H9 (cell line): ENCODE data around the gene WNK3. TPM values are rescaled to one million over a fixed set of nuclear protein-coding genes. Genes with fewer than 3 reads are reported as not detected.

Experiments used
- DNase-seq: peaks from one replicate; pipeline ENCODE4 v3.0.0-alpha.2; 2017
- H2AFZ ChIP-seq: one replicate; pipeline ENCODE4 v1.6.1; 2013; ENCODE audit warnings: mild to moderate bottlenecking, low read length, control low read depth, moderate library complexity
- H2AK5ac ChIP-seq: 2 replicates; pipeline ENCODE4 v1.6.1; 2013; ENCODE audit warnings: low read length, control low read depth, mixed read lengths; ENCODE audit not compliant: insufficient read length
- H2BK120ac ChIP-seq: one replicate; pipeline ENCODE4 v1.6.1; 2013; ENCODE audit warnings: low read depth, mild to moderate bottlenecking, low read length, control low read depth, inconsistent platforms; ENCODE audit not compliant: poor library complexity, severe bottlenecking
- H2BK12ac ChIP-seq: 2 replicates; pipeline ENCODE4 v1.6.1; 2013; ENCODE audit warnings: low read length, control low read depth, mixed read lengths, low read depth; ENCODE audit not compliant: insufficient read length
- H2BK15ac ChIP-seq: 2 replicates; pipeline ENCODE4 v1.6.1; 2013; ENCODE audit warnings: low read depth, low read length, control low read depth
- H2BK20ac ChIP-seq: one replicate; pipeline ENCODE4 v1.6.1; 2013; ENCODE audit warnings: low read depth, mild to moderate bottlenecking, low read length, control low read depth, inconsistent platforms; ENCODE audit not compliant: poor library complexity, severe bottlenecking
- H2BK5ac ChIP-seq: 2 replicates; pipeline ENCODE4 v1.6.1; 2013; ENCODE audit warnings: low read length, control low read depth, mixed read lengths; ENCODE audit not compliant: insufficient read length
- H3K14ac ChIP-seq: 2 replicates; pipeline ENCODE4 v1.6.1; 2013; ENCODE audit warnings: low read length, control low read depth; ENCODE audit not compliant: insufficient read depth
- H3K18ac ChIP-seq: 2 replicates; pipeline ENCODE4 v1.6.1; 2013; ENCODE audit warnings: low read depth, mild to moderate bottlenecking, mixed read lengths, low read length, control low read depth; ENCODE audit not compliant: insufficient read length
- H3K23ac ChIP-seq: 2 replicates; pipeline ENCODE4 v1.6.1; 2013; ENCODE audit warnings: low read length, control low read depth, mixed read lengths, low read depth; ENCODE audit not compliant: insufficient read length
- H3K23me2 ChIP-seq: 2 replicates; pipeline ENCODE4 v1.6.1; 2013; ENCODE audit warnings: low read depth, mild to moderate bottlenecking, mixed read lengths, low read length, control low read depth; ENCODE audit not compliant: insufficient read length, poor library complexity, severe bottlenecking
- H3K27ac ChIP-seq: 2 replicates; pipeline ENCODE4 v1.5.1; 2013; ENCODE audit warnings: low read length, control low read depth, mixed read lengths, low read depth; ENCODE audit not compliant: insufficient read length
- H3K27me3 ChIP-seq: 2 replicates; pipeline ENCODE4 v1.6.1; 2013; ENCODE audit warnings: low read length, control low read depth, inconsistent platforms; ENCODE audit not compliant: insufficient read depth
- H3K4ac ChIP-seq: 2 replicates; pipeline ENCODE4 v1.6.1; 2013; ENCODE audit warnings: low read depth, mild to moderate bottlenecking, control low read depth, inconsistent platforms, low read length, moderate library complexity
- H3K4me1 ChIP-seq: 2 replicates; pipeline ENCODE4 v1.6.1; 2013; ENCODE audit warnings: low read length, control low read depth, inconsistent platforms; ENCODE audit not compliant: insufficient read depth
- H3K4me2 ChIP-seq: 2 replicates; pipeline ENCODE4 v1.6.1; 2013; ENCODE audit warnings: low read length, control low read depth, mixed read lengths; ENCODE audit not compliant: insufficient read length, insufficient read depth
- H3K56ac ChIP-seq: 2 replicates; pipeline ENCODE4 v1.6.1; 2013; ENCODE audit warnings: low read depth, mild to moderate bottlenecking, mixed read lengths, low read length, control low read depth; ENCODE audit not compliant: insufficient read length
- H3K79me1 ChIP-seq: 2 replicates; pipeline ENCODE4 v1.6.1; 2013; ENCODE audit warnings: low read depth, mild to moderate bottlenecking, moderate library complexity, low read length, control low read depth, inconsistent platforms; ENCODE audit not compliant: insufficient read depth, poor library complexity, severe bottlenecking
- H3K79me2 ChIP-seq: 2 replicates; pipeline ENCODE4 v1.6.1; 2013; ENCODE audit warnings: low read length, control low read depth, inconsistent platforms; ENCODE audit not compliant: insufficient read depth
- H3K9ac ChIP-seq: 2 replicates; pipeline ENCODE4 v1.6.1; 2013; ENCODE audit warnings: low read length, control low read depth, mixed read lengths; ENCODE audit not compliant: insufficient read length; ENCODE audit errors: extremely low read depth
- H3K9me3 ChIP-seq: one replicate; pipeline ENCODE4 v1.6.1; 2013; ENCODE audit warnings: low read depth, low read length, inconsistent platforms; ENCODE audit not compliant: control insufficient read depth
- H3T11ph ChIP-seq: one replicate; pipeline ENCODE4 v1.6.1; 2013; ENCODE audit warnings: mild to moderate bottlenecking, low read length, control low read depth, inconsistent platforms
- H4K20me1 ChIP-seq: one replicate; pipeline ENCODE4 v1.6.1; 2013; ENCODE audit not compliant: control insufficient read depth, insufficient read length, insufficient read depth
- H4K5ac ChIP-seq: 2 replicates; pipeline ENCODE4 v1.6.1; 2013; ENCODE audit warnings: low read depth, mild to moderate bottlenecking, mixed read lengths, low read length, control low read depth; ENCODE audit not compliant: insufficient read length
- H4K8ac ChIP-seq: replicated peaks from 2 replicates; pipeline ENCODE4 v1.6.1; 2013; ENCODE audit warnings: low read length, control low read depth, mixed read lengths, low read depth; ENCODE audit not compliant: insufficient read length
- H4K91ac ChIP-seq: 2 replicates; pipeline ENCODE4 v1.6.1; 2013; ENCODE audit warnings: low read depth, mild to moderate bottlenecking, moderate library complexity, mixed read lengths, low read length, control low read depth; ENCODE audit not compliant: insufficient read length
- H3K27ac Mint-ChIP-seq, 3 experiments: 2 replicates in 2 of 3; 3 replicates in 1 of 3; pipeline ENCODE4 v1.8.0; 2020 to 2021; ENCODE audit warnings: mixed read lengths in 3 of 3, mild to moderate bottlenecking in 1 of 3, moderate library complexity in 1 of 3
- H3K27me3 Mint-ChIP-seq: 2 replicates; pipeline ENCODE4 v1.8.0; 2021; ENCODE audit warnings: low read depth, mild to moderate bottlenecking, moderate library complexity, mixed read lengths
- H3K36me3 Mint-ChIP-seq, 3 experiments: 2 replicates in 2 of 3; 3 replicates in 1 of 3; pipeline ENCODE4 v1.8.0; 2020 to 2021; ENCODE audit warnings: low read depth in 3 of 3, mixed read lengths in 3 of 3; ENCODE audit not compliant: insufficient read depth in 1 of 3
- H3K4me1 Mint-ChIP-seq, 2 experiments: 2 replicates each; pipeline ENCODE4 v1.8.0; 2020; ENCODE audit warnings: mixed read lengths in 2 of 2
- H3K4me3 Mint-ChIP-seq, 2 experiments: 2 replicates in 1 of 2; 3 replicates in 1 of 2; pipeline ENCODE4 v1.8.0; 2020 to 2021; ENCODE audit warnings: mild to moderate bottlenecking in 2 of 2, mixed read lengths in 2 of 2, moderate library complexity in 1 of 2
- H3K9me3 Mint-ChIP-seq, 2 experiments: 2 replicates in 1 of 2; 3 replicates in 1 of 2; pipeline ENCODE4 v1.8.0; 2020; ENCODE audit warnings: mild to moderate bottlenecking in 2 of 2, mixed read lengths in 2 of 2, moderate library complexity in 1 of 2
- WGBS: extraction: QIAGEN DNeasy Blood & Tissue Kit; methylation state at CpG from one replicate; pipeline ENCODE4 v1.1.7; 2013; ENCODE audit warnings: missing lambda C conversion rate, low lambda C conversion rate, mixed read lengths; ENCODE audit not compliant: insufficient read length; ENCODE audit errors: extremely low coverage; 5-methylcytosine and 5-hydroxymethylcytosine counted together
- total RNA-seq: library from RNA; stranded (reverse); gene quantifications from 2 replicates; pipeline ENCODE4 v1.2.1, GENCODE V29; 2021
- TF ChIP-seq, protein P1 (sequence below): fragments of 200-600 bp; sonication (generic); conservative IDR thresholded peaks from 3 replicates; pipeline ENCODE4 v1.8.0; 2021; ENCODE audit warnings: antibody characterized with exemption, mild to moderate bottlenecking

Gene WNK3
- total RNA-seq, 1 experiment from 2014 or later, result 22.8 TPM

DNA sequence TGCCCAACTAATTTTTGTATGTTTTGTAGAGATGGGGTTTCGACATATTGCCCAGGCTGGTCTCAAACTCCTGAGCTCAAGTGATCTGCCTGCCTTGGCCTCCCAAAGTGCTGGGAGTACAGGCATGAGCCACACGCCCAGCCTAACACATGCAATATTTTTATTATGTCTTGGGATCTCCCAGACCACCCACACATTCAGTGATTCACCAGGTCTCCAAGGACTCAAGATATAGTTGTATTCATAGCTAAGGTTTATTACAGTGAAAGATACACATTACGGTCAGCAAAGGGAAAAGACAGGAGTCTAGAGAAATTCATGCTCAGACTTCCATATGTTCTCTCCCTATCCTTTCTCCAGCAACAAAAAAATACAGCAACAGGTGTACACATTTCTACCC, 149.3 kb downstream of the WNK3 start:
- Histone ChIP-seq H4K5ac (no peak overlapping the region), H2BK15ac (no peak overlapping the region), H3K23ac (no peak overlapping the region), H2BK20ac (no peak overlapping the region), H2BK120ac (no peak overlapping the region), H3K4me1 (no peaks in the 10 kb centered on the region), H3K23me2 (no peaks in the 10 kb centered on the region), H4K91ac (no peak overlapping the region), H3K9ac (no peak overlapping the region), H3K79me2 (no peaks in the 10 kb centered on the region), H3K18ac (no peak overlapping the region), H3K4ac (no peak overlapping the region), H2AK5ac (no peak overlapping the region), H2AFZ (no peak overlapping the region), H3K9me3 (peaks cover 12% of the 10 kb centered on the region), H3K79me1 (no peaks in the 10 kb centered on the region), H3K27me3 (no peaks in the 10 kb centered on the region), H2BK12ac (no peak overlapping the region), H3K56ac (no peak overlapping the region), H3K14ac (no peak overlapping the region), H3T11ph (no peak overlapping the region), H3K4me2 (no peak overlapping the region), H2BK5ac (no peak overlapping the region), H4K8ac (no peak overlapping the region), H3K27ac (no peak overlapping the region), H4K20me1 (no peaks in the 10 kb centered on the region)
- H3K36me3 Mint-ChIP-seq, result peaks cover 0 to 14% (median 12%) of the 10 kb centered on the region in 3 experiments; a peak in 6 of 7 replicates
- DNase-seq, result no peak
- no peaks in the 10 kb centered on the region for H3K27me3 Mint-ChIP-seq
- no peaks in the 10 kb centered on the region for H3K4me1 Mint-ChIP-seq
- H3K4me3 Mint-ChIP-seq, result no peak overlapping the region
- H3K27ac Mint-ChIP-seq, result no peak overlapping the region
- TF ChIP-seq, protein P1, sequence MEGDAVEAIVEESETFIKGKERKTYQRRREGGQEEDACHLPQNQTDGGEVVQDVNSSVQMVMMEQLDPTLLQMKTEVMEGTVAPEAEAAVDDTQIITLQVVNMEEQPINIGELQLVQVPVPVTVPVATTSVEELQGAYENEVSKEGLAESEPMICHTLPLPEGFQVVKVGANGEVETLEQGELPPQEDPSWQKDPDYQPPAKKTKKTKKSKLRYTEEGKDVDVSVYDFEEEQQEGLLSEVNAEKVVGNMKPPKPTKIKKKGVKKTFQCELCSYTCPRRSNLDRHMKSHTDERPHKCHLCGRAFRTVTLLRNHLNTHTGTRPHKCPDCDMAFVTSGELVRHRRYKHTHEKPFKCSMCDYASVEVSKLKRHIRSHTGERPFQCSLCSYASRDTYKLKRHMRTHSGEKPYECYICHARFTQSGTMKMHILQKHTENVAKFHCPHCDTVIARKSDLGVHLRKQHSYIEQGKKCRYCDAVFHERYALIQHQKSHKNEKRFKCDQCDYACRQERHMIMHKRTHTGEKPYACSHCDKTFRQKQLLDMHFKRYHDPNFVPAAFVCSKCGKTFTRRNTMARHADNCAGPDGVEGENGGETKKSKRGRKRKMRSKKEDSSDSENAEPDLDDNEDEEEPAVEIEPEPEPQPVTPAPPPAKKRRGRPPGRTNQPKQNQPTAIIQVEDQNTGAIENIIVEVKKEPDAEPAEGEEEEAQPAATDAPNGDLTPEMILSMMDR, result no peak
- no CpG with 5 or more reads among the region's 3 CpGs for WGBS
- H3K9me3 Mint-ChIP-seq, result peaks cover 67 to 76% of the 10 kb centered on the region in 2 experiments
